Endothelial cell of umbilical vein (primary cell): ENCODE measurements around the gene CLP1. TPM values are rescaled to one million over a fixed set of nuclear protein-coding genes. Genes with fewer than 3 reads are reported as not detected.

Source experiments
- BruUV-seq: library from RNA; stranded (reverse); fragments of 400-500 nt; replicated peaks from 2 replicates; lab custom pipeline; 2021; lab: Mats Ljungman, UMichigan
- CTCF ChIA-PET: fragments of 300-600, 350-600 bp; sonication (Branson Sonifier 250); formaldehyde crosslinking; loops from one replicate; lab custom pipeline; 2021; ENCODE audit warnings: antibody characterized with exemption, inconsistent platforms; lab: Charles Lee
- POLR2A ChIA-PET: fragments of 300-600, 350-600 bp; sonication (Branson Sonifier 250); formaldehyde crosslinking; loops from one replicate; lab custom pipeline; 2021; ENCODE audit warnings: antibody characterized with exemption, inconsistent platforms; lab: Charles Lee
- DNase-seq: peaks from one replicate; pipeline ENCODE4 v3.0.0-alpha.2; 2011; ENCODE audit warnings: low read depth, low spot score
- FAIRE-seq: peaks from 2 replicates; lab custom pipeline; 2011; peaks lifted over from hg19 to GRCh38; lab: Jason Lieb, UNC
- H2AFZ ChIP-seq: 2 replicates; pipeline ENCODE4 v1.6.0; 2012; ENCODE audit warnings: low read depth, low read length, control low read depth, inconsistent platforms
- H3K27ac ChIP-seq: 2 replicates; pipeline ENCODE4 v1.5.1; 2011; ENCODE audit warnings: low read depth, mild to moderate bottlenecking, control low read depth, low read length, moderate library complexity; ENCODE audit not compliant: insufficient read depth
- H3K27me3 ChIP-seq, 2 experiments: 2 replicates each; pipeline versions ENCODE4 v1.6.0 to v1.6.1; 2011; ENCODE audit warnings: low read length in 2 of 2, mixed read lengths in 1 of 2; ENCODE audit not compliant: control insufficient read depth in 2 of 2, insufficient read depth in 2 of 2
- H3K36me3 ChIP-seq, 2 experiments: 2 replicates in 1 of 2; 3 replicates in 1 of 2; pipeline ENCODE4 v1.5.1; 2011; ENCODE audit warnings: low read length in 2 of 2, mild to moderate bottlenecking in 1 of 2, moderate library complexity in 1 of 2; ENCODE audit not compliant: control insufficient read depth in 2 of 2, insufficient read depth in 2 of 2; ENCODE audit errors: extremely low read depth in 1 of 2
- H3K4me1 ChIP-seq: 3 replicates; pipeline ENCODE4 v1.5.1; 2011; ENCODE audit warnings: mild to moderate bottlenecking, low read length; ENCODE audit not compliant: control insufficient read depth, insufficient read depth; ENCODE audit errors: extremely low read depth
- H3K4me2 ChIP-seq: 2 replicates; pipeline ENCODE4 v1.6.1; 2011; ENCODE audit warnings: low read length, control low read depth, mixed read lengths; ENCODE audit not compliant: insufficient read depth
- H3K4me3 ChIP-seq, 3 experiments: fragments of 200-600 bp in 1 of 3; sonication (generic), shearing (Covaris generic) in 1 of 3; replicated peaks in 1 of 3; 2 replicates each; pipeline ENCODE4 v1.5.1; 2011 to 2016; ENCODE audit warnings: control low read depth in 3 of 3, low read length in 3 of 3, mild to moderate bottlenecking in 2 of 3, inconsistent platforms in 1 of 3, low read depth in 1 of 3, moderate library complexity in 1 of 3; ENCODE audit not compliant: insufficient read depth in 1 of 3
- H3K79me2 ChIP-seq: 2 replicates; pipeline ENCODE4 v1.6.0; 2012; ENCODE audit warnings: low read length, inconsistent platforms; ENCODE audit not compliant: control insufficient read depth, insufficient read depth
- H3K9ac ChIP-seq: replicated peaks from 2 replicates; pipeline ENCODE3; 2011; ENCODE audit warnings: low read length, control low read depth; ENCODE audit not compliant: insufficient read depth; ENCODE audit errors: extremely low read depth
- H3K9me1 ChIP-seq: replicated peaks from 3 replicates; pipeline ENCODE4 v1.6.0; 2011; ENCODE audit warnings: mild to moderate bottlenecking, low read length; ENCODE audit not compliant: control insufficient read depth, insufficient read depth; ENCODE audit errors: extremely low read depth
- H3K9me3 ChIP-seq: replicated peaks from 2 replicates; pipeline ENCODE4 v1.5.1; 2012; ENCODE audit warnings: low read length, inconsistent platforms; ENCODE audit not compliant: control insufficient read depth, insufficient read depth
- H4K20me1 ChIP-seq: replicated peaks from 2 replicates; pipeline ENCODE3; 2011; ENCODE audit warnings: mild to moderate bottlenecking, low read length; ENCODE audit not compliant: control insufficient read depth, insufficient read depth; ENCODE audit errors: extremely low read depth
- EZH2 ChIP-seq: IDR thresholded peaks from 2 replicates; pipeline ENCODE4 v1.6.1; 2012; ENCODE audit warnings: borderline replicate concordance, low read depth, mild to moderate bottlenecking, moderate library complexity, low read length, inconsistent platforms; ENCODE audit not compliant: severe bottlenecking
- FOS ChIP-seq: IDR thresholded peaks from 2 replicates; pipeline ENCODE4 v1.6.1; 2011; ENCODE audit warnings: mild to moderate bottlenecking, low read length, moderate library complexity, borderline replicate concordance; ENCODE audit not compliant: insufficient read depth
- GATA2 ChIP-seq: IDR thresholded peaks from 2 replicates; pipeline ENCODE4 v1.7.0; 2011; ENCODE audit warnings: low read depth, mild to moderate bottlenecking, moderate library complexity, mixed read lengths, low read length; ENCODE audit not compliant: insufficient read length, insufficient read depth
- JUN ChIP-seq: IDR thresholded peaks from 2 replicates; pipeline ENCODE4 v1.6.1; 2011; ENCODE audit warnings: borderline replicate concordance, low read depth; ENCODE audit not compliant: insufficient read length, insufficient read depth
- MYC ChIP-seq: IDR thresholded peaks from one replicate; pipeline ENCODE4 v1.6.1; 2011; ENCODE audit warnings: mild to moderate bottlenecking, low read depth, low read length
- POLR2A ChIP-seq: IDR thresholded peaks from 2 replicates; pipeline ENCODE4 v1.6.1; 2012; ENCODE audit warnings: low read depth, mild to moderate bottlenecking, control low read depth, low read length
- POLR2AphosphoS5 ChIP-seq: IDR thresholded peaks from 2 replicates; pipeline ENCODE4 v1.6.1; 2012; ENCODE audit warnings: low read depth, mild to moderate bottlenecking, control low read depth, low read length, moderate library complexity; ENCODE audit not compliant: insufficient read depth
- dilution Hi-C: fragments of 300-500 bp; cut with MboI; formaldehyde crosslinking; loops from one replicate; pipeline ENCODE4 v1.15.0; 2019; ENCODE audit warnings: low sequenced_read_pairs; ENCODE audit not compliant: extremely low pct_ligation_motif_present
- intact Hi-C: fragments of 100-400 bp; cut with micrococcal nuclease; formaldehyde crosslinking; loops from one replicate; pipeline ENCODE4 v1.10.0; 2022
- polyA plus RNA-seq, 4 experiments: library from polyadenylated mRNA; depleted of rRNA in 3 of 4; stranded (reverse) in 3 of 4; unstranded in 1 of 4; fragments of >200 nt; gene quantifications; 2 replicates each; pipeline versions ENCODE4 v1.2.1 to v1.2.3, GENCODE V29; 2011 to 2012; ENCODE audit warnings: missing spikeins in 1 of 4
- total RNA-seq: library from RNA; stranded (reverse); gene quantifications from 2 replicates; pipeline ENCODE4 v1.2.3, GENCODE V29; 2021
- TF ChIP-seq, protein P1 (sequence below): IDR thresholded peaks from 2 replicates; pipeline ENCODE4 v1.6.1; 2011; ENCODE audit not compliant: insufficient read depth, insufficient read length
- TF ChIP-seq, protein P2 (sequence below), 2 donors: IDR thresholded peaks; 1 replicate in 1 of 2; 2 replicates in 1 of 2; pipeline ENCODE4 v1.5.1; 2011; ENCODE audit warnings: low read length in 2 of 2, mild to moderate bottlenecking in 2 of 2, moderate library complexity in 2 of 2, control low read depth in 1 of 2, inconsistent platforms in 1 of 2, low read depth in 1 of 2; ENCODE audit not compliant: insufficient read depth in 1 of 2; ENCODE audit errors: extremely low read depth in 1 of 2

Gene CLP1
- total and polyA plus RNA-seq, 2 donors (not counting 3 experiments of a cell fraction or from before 2014, with no cell fraction given): 17.9 to 20.8 TPM

DNA sequence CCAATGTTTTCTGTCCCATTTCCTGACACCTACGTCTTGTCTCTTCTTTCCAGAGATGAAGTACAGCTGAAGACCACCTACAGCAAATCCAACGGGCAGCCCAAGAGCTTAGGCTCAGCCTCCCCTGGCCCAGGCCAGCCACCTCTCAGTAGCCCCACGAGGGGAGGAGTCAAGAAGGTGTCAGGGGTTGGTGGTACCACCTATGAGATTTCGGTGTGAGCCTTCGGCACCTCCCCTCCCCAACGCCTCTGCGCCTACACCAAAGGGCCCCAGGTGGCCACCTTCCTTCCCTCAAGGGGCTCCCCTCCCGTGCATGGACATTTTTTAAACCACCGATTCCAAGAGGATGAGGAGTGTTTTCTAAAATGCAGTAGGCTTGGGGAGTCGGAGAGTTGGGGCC, 42.3 kb downstream of the CLP1 start:
- no TSS peak for BruUV-seq
- POLR2A ChIA-PET: no interaction called here
- no peak overlapping the region for H3K27ac ChIP-seq
- H3K4me1 ChIP-seq: no peaks in the 10 kb centered on the region
- H4K20me1 ChIP-seq: no peaks in the 10 kb centered on the region
- H3K79me2 ChIP-seq: no peaks in the 10 kb centered on the region
- no peaks in the 10 kb centered on the region for H3K9me1 ChIP-seq
- dilution Hi-C loops (no loop called here), intact Hi-C loops (no loop called here)
- no peak overlapping the region for H3K4me2 ChIP-seq
- H2AFZ ChIP-seq: no peak overlapping the region
- no peaks in the 10 kb centered on the region for H3K27me3 ChIP-seq
- peaks cover 29 to 43% of the 10 kb centered on the region in 2 experiments for H3K36me3 ChIP-seq
- CTCF ChIA-PET: interaction anchor here (2.4 kb wide), 1 partner anchor 101 kb away, joined by 10 read pairs; no protein-coding TSS in a partner anchor
- TF ChIP-seq MYC: no peak
- TF ChIP-seq FOS: no peak
- TF ChIP-seq, protein P1, sequence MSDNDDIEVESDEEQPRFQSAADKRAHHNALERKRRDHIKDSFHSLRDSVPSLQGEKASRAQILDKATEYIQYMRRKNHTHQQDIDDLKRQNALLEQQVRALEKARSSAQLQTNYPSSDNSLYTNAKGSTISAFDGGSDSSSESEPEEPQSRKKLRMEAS: no peak
- no peak for TF ChIP-seq POLR2A
- TF ChIP-seq JUN: no peak
- no peak for TF ChIP-seq EZH2
- no peak for TF ChIP-seq POLR2AphosphoS5
- TF ChIP-seq, protein P2, sequence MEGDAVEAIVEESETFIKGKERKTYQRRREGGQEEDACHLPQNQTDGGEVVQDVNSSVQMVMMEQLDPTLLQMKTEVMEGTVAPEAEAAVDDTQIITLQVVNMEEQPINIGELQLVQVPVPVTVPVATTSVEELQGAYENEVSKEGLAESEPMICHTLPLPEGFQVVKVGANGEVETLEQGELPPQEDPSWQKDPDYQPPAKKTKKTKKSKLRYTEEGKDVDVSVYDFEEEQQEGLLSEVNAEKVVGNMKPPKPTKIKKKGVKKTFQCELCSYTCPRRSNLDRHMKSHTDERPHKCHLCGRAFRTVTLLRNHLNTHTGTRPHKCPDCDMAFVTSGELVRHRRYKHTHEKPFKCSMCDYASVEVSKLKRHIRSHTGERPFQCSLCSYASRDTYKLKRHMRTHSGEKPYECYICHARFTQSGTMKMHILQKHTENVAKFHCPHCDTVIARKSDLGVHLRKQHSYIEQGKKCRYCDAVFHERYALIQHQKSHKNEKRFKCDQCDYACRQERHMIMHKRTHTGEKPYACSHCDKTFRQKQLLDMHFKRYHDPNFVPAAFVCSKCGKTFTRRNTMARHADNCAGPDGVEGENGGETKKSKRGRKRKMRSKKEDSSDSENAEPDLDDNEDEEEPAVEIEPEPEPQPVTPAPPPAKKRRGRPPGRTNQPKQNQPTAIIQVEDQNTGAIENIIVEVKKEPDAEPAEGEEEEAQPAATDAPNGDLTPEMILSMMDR (IDR thresholded peaks at IDR 0.05; ENCODE audit: extremely low read depth in 1 of 2, insufficient read depth in 1 of 2, low read depth in 1 of 2, low read length in 2 of 2): no peak
- TF ChIP-seq GATA2: no peak
- H3K9ac ChIP-seq: no peak overlapping the region
- DNase-seq (no peak), FAIRE-seq (no peak)
- H3K9me3 ChIP-seq: no peaks in the 10 kb centered on the region
- H3K4me3 ChIP-seq: no peak overlapping the region
